Measurements from ENCODE around the gene FBXW7.
"Not testable (repeated sequence)": the region's sequence is repeated elsewhere in the genome, so short reads cannot be mapped to it uniquely, and the experiment has no call there.

FBXW7 gene

DNA sequence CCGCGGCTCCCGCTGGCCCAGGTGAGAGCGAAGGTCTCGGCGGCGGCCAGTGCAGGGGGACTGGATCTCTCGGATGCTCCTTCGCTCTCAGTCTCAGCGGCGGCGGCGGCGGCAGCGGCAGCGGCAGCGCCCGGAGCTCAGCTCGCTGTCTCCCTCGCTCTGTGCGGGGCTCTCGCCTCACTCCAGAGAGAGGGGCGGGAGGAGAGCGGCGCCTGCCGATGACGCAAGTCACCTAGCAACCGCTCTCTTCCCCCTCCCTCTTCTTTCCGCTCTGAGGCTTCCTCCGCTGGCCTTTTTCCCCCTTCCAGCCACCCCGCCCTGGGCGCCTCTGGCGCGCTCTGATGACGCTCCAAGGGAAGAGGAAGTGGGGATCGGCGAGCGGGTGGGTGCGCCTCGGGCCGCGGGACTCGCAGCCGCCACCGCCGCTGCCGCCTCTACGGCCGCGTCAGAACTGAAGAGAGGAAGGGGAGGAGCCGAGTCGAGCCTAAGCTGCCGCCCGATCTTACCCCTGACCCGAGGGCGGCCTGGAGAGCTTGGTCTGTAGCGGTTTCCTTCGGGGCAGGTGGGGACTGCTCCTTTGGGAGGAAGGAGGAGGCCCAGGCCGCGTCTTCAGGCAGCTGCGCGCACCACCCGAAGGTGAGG is at the start of gene FBXW7:
Gene FBXW7, minus strand, starts transcription at position 190 of the 642 bp plus-strand sequence. CDS start 124,289 bp downstream, outside the sequence.
- peak; percentile 99 for DNase-seq

DNA sequence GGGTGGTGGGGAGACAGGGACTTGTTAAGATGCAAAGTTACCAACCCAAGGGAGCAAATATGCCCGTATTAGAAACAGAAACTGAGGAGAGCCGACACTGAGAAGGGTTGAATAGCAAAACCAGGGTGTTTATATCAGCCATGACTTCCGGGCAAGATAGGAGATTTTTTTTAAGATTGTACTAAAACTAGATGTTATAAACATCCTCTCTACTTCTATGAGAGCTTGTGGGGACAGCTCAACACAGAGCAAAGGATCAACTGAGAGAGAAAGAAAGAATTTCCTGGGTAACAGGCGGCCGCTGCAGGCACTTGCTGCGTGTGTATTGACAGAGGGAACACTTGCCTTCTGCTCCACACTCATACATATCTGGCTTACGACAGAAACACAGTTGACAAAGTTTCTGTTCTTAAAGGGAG is 49.1 kb upstream of the FBXW7 start:
- DNase-seq, result no peak

- DNase-seq, result no peak
These were observed 45.8 kb upstream of the FBXW7 start for GRCh38 chr4:152581536-152582160.

DNA sequence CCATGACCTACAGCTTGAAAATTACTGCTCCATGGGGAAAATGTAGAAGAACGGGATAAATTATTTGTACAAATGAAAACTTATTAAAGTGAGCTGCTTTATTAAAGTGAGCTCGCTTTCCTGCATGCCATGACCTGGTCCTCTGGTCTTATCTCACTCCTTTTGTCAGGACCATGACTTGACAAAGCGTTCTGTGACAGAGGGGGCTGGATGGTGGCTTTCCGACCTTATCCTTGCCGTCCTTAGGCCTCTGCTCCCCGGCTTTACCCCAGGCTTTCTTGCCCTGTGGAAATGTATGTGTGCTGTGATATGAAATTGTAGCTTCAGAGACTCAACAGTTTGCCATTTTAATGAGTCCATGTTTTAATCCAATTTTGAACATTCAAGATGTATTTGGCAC is 44.0 kb upstream of the FBXW7 start:
- no peak for DNase-seq

DNA sequence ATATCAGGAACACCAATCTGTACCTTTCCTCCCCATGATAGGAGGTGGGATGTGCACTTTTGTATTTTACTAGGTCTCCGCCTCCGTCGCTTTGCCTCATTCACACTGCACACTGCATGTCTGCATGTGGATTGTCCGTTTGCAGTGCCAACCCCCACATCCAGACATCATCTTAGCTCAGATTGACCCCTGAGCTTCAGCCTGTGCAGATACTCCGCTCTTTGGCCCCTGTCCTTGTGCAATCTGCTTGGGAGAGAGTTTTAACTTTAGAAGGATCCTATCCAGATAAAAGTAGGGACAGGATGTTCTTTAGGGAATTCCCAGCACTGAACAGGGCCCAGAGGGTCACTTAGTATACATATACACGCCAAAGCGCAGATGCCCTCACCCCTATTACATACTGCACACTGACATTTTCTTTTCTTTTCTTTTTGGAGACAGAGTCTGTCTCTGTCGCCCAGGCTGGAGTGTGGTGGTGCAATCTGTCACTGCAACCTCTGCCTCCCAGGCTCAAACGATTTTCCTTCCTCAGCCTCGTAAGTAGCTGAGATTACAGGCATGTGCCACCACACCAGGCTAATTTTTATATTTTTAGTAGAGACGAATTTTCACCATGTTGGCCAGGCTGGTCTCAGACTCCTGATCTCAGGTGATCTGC is 43.3 kb upstream of the FBXW7 start:
- DNase-seq, result no peak

DNA sequence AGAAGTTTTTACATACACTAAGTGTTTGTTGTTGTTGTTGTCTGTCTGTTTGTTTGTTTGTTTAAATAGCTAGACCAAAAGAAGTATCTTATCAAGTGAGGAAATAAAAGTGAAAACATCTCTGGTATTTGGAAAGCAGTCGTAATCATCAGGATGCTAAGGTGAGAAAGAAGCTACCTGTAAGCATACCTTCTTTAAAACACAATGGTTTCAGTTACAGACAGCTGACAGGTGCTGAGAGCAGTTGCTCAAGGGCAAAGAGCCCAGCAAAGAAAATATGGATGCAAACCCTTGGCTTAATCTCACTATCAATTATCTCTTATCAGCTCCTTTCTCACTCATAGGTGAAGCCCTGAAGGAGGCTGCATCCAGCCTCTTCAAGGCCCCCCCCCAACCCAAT is 42.8 kb upstream of the FBXW7 start:
- no peak for DNase-seq

- DNase-seq, result no peak
These were observed 42.0 kb upstream of the FBXW7 start for GRCh38 chr4:152577708-152578396.

DNA sequence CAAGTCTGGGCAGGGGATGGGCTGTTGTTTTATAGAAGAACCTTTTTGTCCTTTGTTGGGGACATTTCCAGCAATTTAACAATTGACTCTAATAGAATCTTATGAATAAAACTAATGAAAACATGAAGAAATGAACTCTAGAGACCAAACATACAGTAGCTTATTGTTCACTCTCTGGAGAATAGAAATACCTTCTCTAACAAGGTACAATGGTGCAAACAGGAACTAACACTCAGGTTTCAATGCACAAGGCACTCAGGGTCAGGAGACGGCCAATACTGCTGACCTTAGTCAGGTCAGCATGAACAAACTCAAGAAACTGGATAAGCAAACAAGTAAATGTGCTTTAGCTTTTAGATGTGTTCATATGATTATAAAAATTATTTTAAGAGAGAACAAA is 39.6 kb upstream of the FBXW7 start:
- no peak for DNase-seq

DNA sequence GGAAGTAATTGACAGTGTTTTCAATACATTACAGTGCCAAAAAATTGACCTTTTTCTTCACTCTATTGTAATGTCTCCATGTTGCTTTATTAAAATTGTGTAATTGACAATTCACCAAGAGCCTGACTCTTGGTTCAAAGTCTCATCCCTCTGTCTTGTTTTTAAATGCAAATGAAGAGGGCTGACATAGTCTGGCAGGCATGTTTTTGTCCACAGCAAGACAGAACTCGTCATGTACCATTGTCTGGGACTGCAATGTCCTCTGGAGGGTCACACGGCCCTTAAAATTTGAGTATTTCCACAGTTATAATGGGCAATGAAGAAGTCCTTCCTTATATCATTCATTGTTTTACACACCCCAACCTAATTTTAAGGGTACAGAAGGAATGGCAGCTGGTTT is 38.0 kb upstream of the FBXW7 start:
- no peak for DNase-seq

GRCh38 chr4:152572417-152573086 is 36.7 kb upstream of the FBXW7 start:
- no peak for DNase-seq

- DNase-seq, result no peak
These were observed 35.9 kb upstream of the FBXW7 start for GRCh38 chr4:152571770-152572169.

DNA sequence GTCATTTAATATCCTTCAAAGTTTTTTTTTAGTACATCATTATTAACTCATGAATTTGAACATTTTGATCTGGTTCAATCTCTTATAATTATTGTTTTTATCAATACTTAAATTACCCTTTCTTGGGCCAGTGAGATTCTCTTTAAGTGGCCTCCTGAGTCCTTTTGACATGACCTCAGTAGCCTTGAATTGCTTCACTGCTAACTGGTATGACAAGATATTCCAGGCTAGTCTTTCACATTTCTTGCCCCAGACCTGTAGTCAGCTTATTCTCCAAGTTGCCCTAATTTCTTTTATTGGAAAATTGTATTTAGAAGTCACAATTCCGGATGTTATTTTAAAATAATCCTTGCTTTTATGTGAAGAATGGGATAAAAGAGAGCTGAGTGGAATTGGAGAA is 35.4 kb upstream of the FBXW7 start:
- no peak for DNase-seq

DNA sequence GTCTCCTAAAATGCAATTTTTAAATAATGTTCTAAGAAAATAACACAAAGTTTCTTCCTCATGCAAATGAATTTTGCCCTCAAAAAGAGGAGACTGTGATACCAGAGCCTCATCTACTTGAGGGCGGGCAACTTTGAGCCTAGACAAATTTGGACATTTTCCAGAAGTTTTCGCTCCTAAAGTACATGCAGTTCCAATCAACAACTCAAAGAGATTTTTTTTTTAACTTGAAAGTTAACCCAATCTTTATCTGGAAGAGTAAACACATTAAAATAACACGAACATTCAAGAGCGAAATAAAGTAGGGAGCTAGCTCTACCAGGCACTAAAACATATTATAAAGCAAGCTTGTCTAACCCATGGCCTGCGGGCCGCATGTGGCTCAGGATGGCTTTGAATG is 29.4 kb upstream of the FBXW7 start:
- no peak for DNase-seq

DNA sequence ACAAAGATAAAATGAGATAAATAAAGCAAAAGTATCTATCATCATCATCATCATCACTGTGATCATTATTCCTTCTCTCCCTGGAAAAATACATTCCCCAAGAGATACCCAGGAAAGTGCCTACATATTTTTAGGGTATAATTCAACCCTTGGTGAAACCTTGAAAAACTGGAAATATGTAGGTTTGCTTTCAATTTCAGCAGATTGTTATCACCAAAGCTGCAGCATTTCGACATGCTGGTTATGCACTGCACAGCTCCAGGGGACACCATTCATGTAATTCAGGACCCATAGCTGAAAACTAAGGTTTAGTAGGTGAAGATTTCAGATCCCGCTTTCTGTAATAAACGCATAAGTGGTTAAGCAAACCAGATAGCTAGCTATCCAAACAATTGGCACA is 28.4 kb upstream of the FBXW7 start:
- DNase-seq, result no peak

- no peak for DNase-seq
These were observed 27.3 kb upstream of the FBXW7 start for GRCh38 chr4:152563209-152563608.

- DNase-seq, result no peak
These were observed 23.7 kb upstream of the FBXW7 start for GRCh38 chr4:152559641-152560040.

- no peak for DNase-seq
These were observed 22.5 kb upstream of the FBXW7 start for GRCh38 chr4:152558396-152558795.

GRCh38 chr4:152556834-152557233 is 20.9 kb upstream of the FBXW7 start:
- no peak for DNase-seq

GRCh38 chr4:152556283-152556682 is 20.4 kb upstream of the FBXW7 start:
- DNase-seq, result no peak

GRCh38 chr4:152554742-152555141 is 18.9 kb upstream of the FBXW7 start:
- DNase-seq, result no peak

DNA sequence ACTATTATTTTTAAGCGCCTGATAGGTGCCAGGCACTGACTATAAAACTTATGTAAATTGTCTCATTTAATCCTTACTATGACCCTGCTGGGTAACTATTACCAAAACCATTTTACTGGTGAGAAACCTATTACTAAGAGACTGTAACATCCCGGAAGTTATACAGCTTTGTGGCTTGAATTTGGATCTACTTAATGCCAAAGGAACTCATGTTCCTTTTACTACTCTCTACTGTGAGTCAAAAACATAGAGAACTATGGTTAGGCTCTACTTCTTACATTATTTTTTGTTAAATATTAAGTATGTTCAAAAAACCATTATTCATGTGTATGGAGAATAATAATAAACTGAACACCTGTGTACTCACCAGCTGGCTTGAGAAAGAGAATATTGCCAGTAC is 14.8 kb upstream of the FBXW7 start:
- DNase-seq, result not testable (repeated sequence)

GRCh38 chr4:152545088-152545487 is 9.2 kb upstream of the FBXW7 start:
- no peak for DNase-seq

GRCh38 chr4:152544533-152544932 is 8.6 kb upstream of the FBXW7 start:
- not testable (repeated sequence) for DNase-seq

All from stimulated activated CD4-positive, alpha-beta T cell treated with anti-CD3 and anti-CD28 coated beads, Interleukin-4, amount 100 ng/mL, for 1 hour (primary cell).